ENCODE results near the gene NOP16.

- TF ChIP-seq USF2 (IDR thresholded peaks at IDR 0.05) (no peak), CTCF (IDR thresholded peaks at IDR 0.05) (no peak), ELK1 (IDR thresholded peaks at IDR 0.05; ENCODE audit: low read depth, low read length) (no peak), MAX (IDR thresholded peaks at IDR 0.05) (no peak)
Measured at GRCh38 chr5:176394096-176394495, 5.7 kb upstream of the NOP16 start.
